Measurements from ENCODE around the gene ADGRA3. TPM values are rescaled to one million over a fixed set of nuclear protein-coding genes. Genes with fewer than 3 reads are reported as not detected.
"Not testable (repeated sequence)": the region's sequence is repeated elsewhere in the genome, so short reads cannot be mapped to it uniquely, and the experiment has no call there.

Gene ADGRA3
- total RNA-seq, 1 experiment from 2014 or later = 56.5 TPM

- peaks cover 0 to 5% of the 10 kb centered on the region in 2 experiments; a peak in 2 of 4 replicates for H3K4me1 Mint-ChIP-seq
- Histone ChIP-seq H3K56ac (ENCODE audit: insufficient read length, low read depth, low read length) (no peak overlapping the region), H3T11ph (ENCODE audit: low read length) (no peak overlapping the region), H2AK5ac (ENCODE audit: insufficient read length, low read length) (no peak overlapping the region), H3K4ac (ENCODE audit: low read depth, low read length) (no peak overlapping the region), H3K79me2 (ENCODE audit: insufficient read depth, low read length) (no peaks in the 10 kb centered on the region), H2BK120ac (ENCODE audit: low read depth, low read length, poor library complexity, severe bottlenecking) (no peak overlapping the region), H4K20me1 (ENCODE audit: control insufficient read depth, insufficient read depth, insufficient read length) (no peaks in the 10 kb centered on the region), H3K9ac (ENCODE audit: extremely low read depth, insufficient read length, low read length) (no peak overlapping the region), H4K5ac (ENCODE audit: insufficient read length, low read depth, low read length) (no peak overlapping the region), H4K8ac (replicated peaks; ENCODE audit: insufficient read length, low read depth, low read length) (no peak overlapping the region), H4K91ac (ENCODE audit: insufficient read length, low read depth, low read length) (no peak overlapping the region), H2BK5ac (ENCODE audit: insufficient read length, low read length) (no peak overlapping the region), H3K14ac (ENCODE audit: insufficient read depth, low read length) (no peak overlapping the region), H2BK15ac (ENCODE audit: low read depth, low read length) (no peak overlapping the region), H3K4me1 (ENCODE audit: insufficient read depth, low read length) (no peaks in the 10 kb centered on the region), H3K23me2 (ENCODE audit: insufficient read length, low read depth, low read length, poor library complexity, severe bottlenecking) (no peaks in the 10 kb centered on the region), H3K23ac (ENCODE audit: insufficient read length, low read depth, low read length) (no peak overlapping the region), H3K27ac (ENCODE audit: insufficient read length, low read depth, low read length) (no peak overlapping the region), H3K27me3 (ENCODE audit: insufficient read depth, low read length) (no peaks in the 10 kb centered on the region), H3K9me3 (ENCODE audit: control insufficient read depth, low read depth, low read length) (no peaks in the 10 kb centered on the region), H3K79me1 (ENCODE audit: insufficient read depth, low read depth, low read length, poor library complexity, severe bottlenecking) (no peaks in the 10 kb centered on the region), H2BK20ac (ENCODE audit: low read depth, low read length, poor library complexity, severe bottlenecking) (no peak overlapping the region), H3K4me2 (ENCODE audit: insufficient read depth, insufficient read length, low read length) (no peak overlapping the region), H3K18ac (ENCODE audit: insufficient read length, low read depth, low read length) (no peak overlapping the region), H2AFZ (ENCODE audit: low read length) (no peak overlapping the region), H2BK12ac (ENCODE audit: insufficient read length, low read depth, low read length) (no peak overlapping the region)
- no peak overlapping the region for H3K4me3 Mint-ChIP-seq
- peaks cover 28 to 42% (median 41%) of the 10 kb centered on the region in 3 experiments for H3K36me3 Mint-ChIP-seq (ENCODE audit: insufficient read depth in 1 of 3, low read depth in 3 of 3)
- no peak for TF ChIP-seq CTCF (conservative IDR thresholded peaks at IDR 0.05)
- no peak for DNase-seq
- H3K27me3 Mint-ChIP-seq (ENCODE audit: low read depth) = no peaks in the 10 kb centered on the region
- no peak overlapping the region for H3K27ac Mint-ChIP-seq
- peaks cover 4% of the 10 kb centered on the region in 2 experiments; a peak in 3 of 5 replicates for H3K9me3 Mint-ChIP-seq
Measured at GRCh38 chr4:22384154-22384553, 131.7 kb downstream of the ADGRA3 start.

- not testable (repeated sequence) for H2BK12ac ChIP-seq (ENCODE audit: insufficient read length, low read depth, low read length); H4K91ac ChIP-seq (ENCODE audit: insufficient read length, low read depth, low read length); H3K27me3 ChIP-seq (ENCODE audit: insufficient read depth, low read length); H3T11ph ChIP-seq (ENCODE audit: low read length); H3K14ac ChIP-seq (ENCODE audit: insufficient read depth, low read length); H3K27ac Mint-ChIP-seq; H3K4me3 Mint-ChIP-seq; H2BK5ac ChIP-seq (ENCODE audit: insufficient read length, low read length); H4K20me1 ChIP-seq (ENCODE audit: control insufficient read depth, insufficient read depth, insufficient read length); H3K4me1 ChIP-seq (ENCODE audit: insufficient read depth, low read length); H3K9me3 ChIP-seq (ENCODE audit: control insufficient read depth, low read depth, low read length); H3K23me2 ChIP-seq (ENCODE audit: insufficient read length, low read depth, low read length, poor library complexity, severe bottlenecking); H3K79me1 ChIP-seq (ENCODE audit: insufficient read depth, low read depth, low read length, poor library complexity, severe bottlenecking); H2AK5ac ChIP-seq (ENCODE audit: insufficient read length, low read length); H2BK15ac ChIP-seq (ENCODE audit: low read depth, low read length); H3K23ac ChIP-seq (ENCODE audit: insufficient read length, low read depth, low read length); H3K4me1 Mint-ChIP-seq; H3K4ac ChIP-seq (ENCODE audit: low read depth, low read length); H3K27ac ChIP-seq (ENCODE audit: insufficient read length, low read depth, low read length); DNase-seq; H3K4me2 ChIP-seq (ENCODE audit: insufficient read depth, insufficient read length, low read length); H4K5ac ChIP-seq (ENCODE audit: insufficient read length, low read depth, low read length); H2AFZ ChIP-seq (ENCODE audit: low read length); H3K27me3 Mint-ChIP-seq (ENCODE audit: low read depth); H3K79me2 ChIP-seq (ENCODE audit: insufficient read depth, low read length); H2BK120ac ChIP-seq (ENCODE audit: low read depth, low read length, poor library complexity, severe bottlenecking); H3K56ac ChIP-seq (ENCODE audit: insufficient read length, low read depth, low read length); H3K18ac ChIP-seq (ENCODE audit: insufficient read length, low read depth, low read length); H4K8ac ChIP-seq (replicated peaks; ENCODE audit: insufficient read length, low read depth, low read length); H3K9ac ChIP-seq (ENCODE audit: extremely low read depth, insufficient read length, low read length); H2BK20ac ChIP-seq (ENCODE audit: low read depth, low read length, poor library complexity, severe bottlenecking)
- WGBS (ENCODE audit: extremely low coverage, insufficient read length, low lambda C conversion rate) = no CpG with 5 or more reads among the region's 3 CpGs
- H3K36me3 Mint-ChIP-seq (ENCODE audit: insufficient read depth in 1 of 3, low read depth in 3 of 3) = peaks cover 25 to 41% (median 35%) of the 10 kb centered on the region in 3 experiments
- peaks cover 14 to 18% of the 10 kb centered on the region in 2 experiments; a peak in 4 of 5 replicates for H3K9me3 Mint-ChIP-seq
Measured at GRCh38 chr4:22382216-22382615, 133.7 kb downstream of the ADGRA3 start.

Data from H9 (cell line).